Type B pancreatic cell (in vitro differentiated cells): ENCODE data around the gene NPY1R. TPM values are rescaled to one million over a fixed set of nuclear protein-coding genes. Genes with fewer than 3 reads are reported as not detected.

Source experiments
- DNase-seq: peaks from one replicate; pipeline ENCODE4 v3.0.0; 2021; ENCODE audit warnings: mixed read lengths; ENCODE audit not compliant: unreplicated experiment; ENCODE audit errors: extremely low spot score
- H3K27ac Mint-ChIP-seq: 2 replicates; pipeline ENCODE4 v1.8.0; 2021; ENCODE audit warnings: mild to moderate bottlenecking, mixed read lengths
- H3K27me3 Mint-ChIP-seq: 2 replicates; pipeline ENCODE4 v1.8.0; 2021; ENCODE audit warnings: mixed read lengths
- H3K36me3 Mint-ChIP-seq: 2 replicates; pipeline ENCODE4 v1.8.0; 2021; ENCODE audit warnings: mixed read lengths
- H3K4me1 Mint-ChIP-seq: one replicate; pipeline ENCODE4 v1.8.0; 2021; ENCODE audit warnings: mixed read lengths; ENCODE audit not compliant: unreplicated experiment
- H3K4me3 Mint-ChIP-seq: 2 replicates; pipeline ENCODE4 v1.8.0; 2021; ENCODE audit warnings: mild to moderate bottlenecking, mixed read lengths
- H3K9me3 Mint-ChIP-seq: 2 replicates; pipeline ENCODE4 v1.8.0; 2021; ENCODE audit warnings: mixed read lengths
- long read RNA-seq: library from polyadenylated mRNA; unstranded; transcript quantifications from one replicate; pipeline ENCODE4 v2.0.0, GENCODE V29; 2020
- total RNA-seq: library from RNA; stranded (reverse); gene quantifications from 2 replicates; pipeline ENCODE4 v1.2.1, GENCODE V29; 2021; ENCODE audit warnings: low replicate concordance
- TF ChIP-seq, protein P1 (sequence below): fragments of 200-600 bp; sonication (generic); conservative IDR thresholded peaks from 2 replicates; pipeline ENCODE4 v1.5.0; 2021; ENCODE audit warnings: antibody characterized with exemption, mild to moderate bottlenecking

The NPY1R gene
- total RNA-seq, result 6.6 and 84.8 TPM in 2 replicates
- long read RNA-seq, transcript NPY1R-201 (3 exons, 3,029 nt), result major isoform, 16 of 27 reads
- long read RNA-seq, partial matches to known transcripts, result 7 of 27 reads
- long read RNA-seq, other reads (novel, unspliced or antisense), result 4 of 27 reads

DNA sequence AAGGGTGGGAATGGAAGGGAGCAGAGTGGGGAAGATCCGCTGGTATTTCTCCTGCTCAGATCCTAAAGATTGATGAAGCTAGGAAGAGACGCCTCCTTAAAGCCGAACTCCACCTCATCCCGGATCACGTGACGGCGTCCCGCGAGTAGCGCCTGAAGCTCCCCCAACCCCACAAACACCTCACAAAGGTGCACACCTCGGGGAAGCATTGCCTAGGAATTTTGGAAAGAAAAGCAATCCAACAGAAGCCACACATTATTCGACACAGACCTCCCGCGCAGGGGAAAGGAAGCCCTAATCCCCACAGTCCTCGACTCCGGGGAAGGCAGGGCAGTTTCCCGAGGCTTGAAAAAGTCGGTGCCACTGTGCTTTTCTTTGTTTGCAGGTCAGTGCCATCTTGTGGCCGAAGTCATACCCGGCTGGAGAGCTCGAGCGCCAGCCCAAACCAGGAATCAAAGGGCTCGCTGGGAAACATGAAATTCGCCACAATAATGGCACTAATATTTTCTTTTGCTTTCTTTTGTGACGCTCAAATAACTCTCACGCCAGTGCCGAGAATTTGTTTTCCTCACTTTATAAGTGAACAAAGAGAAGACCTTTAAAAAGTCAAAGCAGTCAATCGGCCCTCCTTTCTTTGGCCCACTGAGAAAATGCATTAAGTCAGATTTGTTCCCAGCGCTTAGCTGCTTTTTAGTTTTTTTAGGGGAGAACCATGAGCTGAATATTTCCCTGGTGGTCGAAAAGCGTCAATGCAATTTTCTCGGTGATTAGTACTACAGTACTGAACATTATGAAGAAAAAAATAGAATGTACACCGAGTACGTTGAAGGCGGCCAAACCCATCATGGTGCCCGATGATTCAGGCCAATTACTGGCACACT lies at the start of gene NPY1R:
NPY1R (minus strand) TSS at position 71 of the 881 bp plus-strand sequence. CDS start 6,042 bp downstream, outside the sequence.
- TF ChIP-seq, protein P1, sequence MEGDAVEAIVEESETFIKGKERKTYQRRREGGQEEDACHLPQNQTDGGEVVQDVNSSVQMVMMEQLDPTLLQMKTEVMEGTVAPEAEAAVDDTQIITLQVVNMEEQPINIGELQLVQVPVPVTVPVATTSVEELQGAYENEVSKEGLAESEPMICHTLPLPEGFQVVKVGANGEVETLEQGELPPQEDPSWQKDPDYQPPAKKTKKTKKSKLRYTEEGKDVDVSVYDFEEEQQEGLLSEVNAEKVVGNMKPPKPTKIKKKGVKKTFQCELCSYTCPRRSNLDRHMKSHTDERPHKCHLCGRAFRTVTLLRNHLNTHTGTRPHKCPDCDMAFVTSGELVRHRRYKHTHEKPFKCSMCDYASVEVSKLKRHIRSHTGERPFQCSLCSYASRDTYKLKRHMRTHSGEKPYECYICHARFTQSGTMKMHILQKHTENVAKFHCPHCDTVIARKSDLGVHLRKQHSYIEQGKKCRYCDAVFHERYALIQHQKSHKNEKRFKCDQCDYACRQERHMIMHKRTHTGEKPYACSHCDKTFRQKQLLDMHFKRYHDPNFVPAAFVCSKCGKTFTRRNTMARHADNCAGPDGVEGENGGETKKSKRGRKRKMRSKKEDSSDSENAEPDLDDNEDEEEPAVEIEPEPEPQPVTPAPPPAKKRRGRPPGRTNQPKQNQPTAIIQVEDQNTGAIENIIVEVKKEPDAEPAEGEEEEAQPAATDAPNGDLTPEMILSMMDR, result peak; percentile 83
- peaks cover 61% of the 10 kb centered on the region for H3K27me3 Mint-ChIP-seq
- DNase-seq, result peak; percentile 73
- no peaks in the 10 kb centered on the region for H3K9me3 Mint-ChIP-seq
- peaks cover 9% of the 10 kb centered on the region for H3K4me1 Mint-ChIP-seq
- H3K36me3 Mint-ChIP-seq, result no peaks in the 10 kb centered on the region
- peak within 1 kb of the TSS; percentile 84 for H3K27ac Mint-ChIP-seq
- peak within 1 kb of the TSS; percentile 97 for H3K4me3 Mint-ChIP-seq

DNA sequence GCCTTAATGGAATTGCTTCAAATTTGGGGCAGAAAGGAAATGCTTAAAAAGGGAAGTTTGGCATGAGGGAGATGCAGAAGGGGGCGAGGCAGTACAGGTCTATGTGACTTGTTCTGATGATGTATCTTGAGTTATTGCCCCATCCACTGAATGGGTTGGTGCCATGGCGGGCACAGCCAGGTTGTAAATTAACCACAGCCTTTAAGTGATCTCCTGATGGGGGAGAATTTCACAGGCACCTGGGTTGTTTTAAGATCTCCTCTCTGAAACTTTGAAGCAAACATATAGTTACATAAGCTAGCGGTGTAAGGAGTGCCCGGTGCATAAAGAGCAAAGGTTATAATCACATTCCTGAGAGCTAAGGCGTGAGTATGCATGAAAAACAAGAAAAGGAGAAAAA lies 48.3 kb upstream of the NPY1R start:
- H3K27me3 Mint-ChIP-seq, result no peaks in the 10 kb centered on the region
- H3K4me3 Mint-ChIP-seq, result no peak overlapping the region
- no peaks in the 10 kb centered on the region for H3K9me3 Mint-ChIP-seq
- no peaks in the 10 kb centered on the region for H3K36me3 Mint-ChIP-seq
- H3K4me1 Mint-ChIP-seq, result no peaks in the 10 kb centered on the region
- DNase-seq, result no peak
- TF ChIP-seq, protein P1, result no peak
- H3K27ac Mint-ChIP-seq, result no peak overlapping the region

DNA sequence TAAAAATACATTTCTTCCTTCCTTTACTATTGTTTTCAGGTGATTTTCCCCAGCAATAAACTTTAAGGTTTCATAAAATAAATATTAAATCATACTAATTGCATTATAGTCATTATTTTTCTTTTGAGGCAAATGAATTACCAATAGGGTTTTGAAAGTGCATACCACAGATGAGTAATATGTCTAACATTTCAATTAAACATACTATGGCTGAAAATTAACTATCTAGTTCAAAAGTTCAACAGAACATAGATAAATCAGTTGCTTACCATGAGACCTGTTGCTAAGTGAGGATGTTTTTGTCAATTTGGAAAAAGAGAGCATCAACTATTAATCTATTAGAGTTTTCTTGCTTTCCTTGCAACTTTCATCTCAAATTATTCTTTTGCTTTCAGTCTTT lies 46.3 kb upstream of the NPY1R start:
- no peak overlapping the region for H3K27ac Mint-ChIP-seq
- no peaks in the 10 kb centered on the region for H3K4me1 Mint-ChIP-seq
- no peaks in the 10 kb centered on the region for H3K36me3 Mint-ChIP-seq
- H3K4me3 Mint-ChIP-seq, result no peak overlapping the region
- H3K27me3 Mint-ChIP-seq, result no peaks in the 10 kb centered on the region
- TF ChIP-seq, protein P1, result no peak
- no peak for DNase-seq
- no peaks in the 10 kb centered on the region for H3K9me3 Mint-ChIP-seq

DNA sequence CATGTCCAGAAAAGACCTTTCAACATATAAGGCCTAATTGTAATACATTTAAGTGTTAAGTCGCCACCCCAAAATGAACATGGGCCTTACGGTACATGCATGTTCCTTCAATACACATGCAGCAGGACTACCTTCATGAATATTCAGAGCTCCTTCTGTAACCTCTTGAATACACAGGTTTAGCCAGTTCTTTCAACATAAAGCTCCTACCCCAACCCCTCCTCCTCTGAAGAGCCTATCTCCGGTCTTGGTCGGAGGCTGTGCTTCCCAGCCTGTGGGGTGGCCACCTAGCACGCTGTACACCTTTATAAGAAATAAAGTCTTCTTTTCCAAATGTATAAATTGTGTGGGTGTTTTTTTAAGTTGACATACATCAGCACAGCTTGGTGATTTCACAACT lies 39.6 kb upstream of the NPY1R start:
- DNase-seq, result no peak
- Mint-ChIP-seq H3K9me3 (no peaks in the 10 kb centered on the region), H3K27ac (no peak overlapping the region), H3K36me3 (no peaks in the 10 kb centered on the region), H3K4me3 (no peak overlapping the region), H3K4me1 (no peaks in the 10 kb centered on the region), H3K27me3 (no peaks in the 10 kb centered on the region)
- TF ChIP-seq, protein P1, result no peak

DNA sequence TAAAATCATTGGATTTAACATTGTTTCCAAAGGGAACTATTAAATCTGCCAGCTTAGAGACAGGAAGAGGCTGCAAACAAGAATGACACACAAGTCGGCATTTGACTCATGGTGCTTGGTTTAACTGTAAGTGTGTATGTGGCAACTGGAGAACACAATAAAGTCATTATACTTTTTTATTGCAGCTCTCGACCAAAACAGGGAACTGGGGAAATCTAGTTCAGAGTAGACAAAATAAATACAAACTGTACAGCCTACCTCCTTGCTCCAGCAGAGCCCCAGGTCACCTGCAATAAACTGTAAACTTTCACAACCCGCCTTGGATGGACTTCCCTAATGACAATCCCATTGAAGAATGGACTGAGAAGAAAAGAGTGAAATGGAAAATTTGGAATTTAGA lies 35.3 kb upstream of the NPY1R start:
- no peak overlapping the region for H3K4me3 Mint-ChIP-seq
- no peaks in the 10 kb centered on the region for H3K36me3 Mint-ChIP-seq
- no peak for DNase-seq
- no peaks in the 10 kb centered on the region for H3K27me3 Mint-ChIP-seq
- TF ChIP-seq, protein P1, result no peak
- H3K27ac Mint-ChIP-seq, result no peak overlapping the region
- H3K9me3 Mint-ChIP-seq, result no peaks in the 10 kb centered on the region
- H3K4me1 Mint-ChIP-seq, result no peaks in the 10 kb centered on the region
